K562 (cell line): ENCODE results near the gene TRMT10B. TPM values are rescaled to one million over a fixed set of nuclear protein-coding genes. Genes with fewer than 3 reads are reported as not detected.

Experiments
- C11orf30 ChIP-seq: fragments of 450-650 bp; IDR thresholded peaks from 2 replicates; pipeline ENCODE4 v1.6.1; 2016; ENCODE audit warnings: low read depth, mild to moderate bottlenecking
- DMBX1 ChIP-seq: fragments of 250-450 bp; sonication (Bioruptor Pico); IDR thresholded peaks from 2 replicates; pipeline ENCODE4 v1.8.0; 2022; ENCODE audit warnings: inconsistent platforms, mild to moderate bottlenecking, moderate library complexity, borderline replicate concordance
- EGR1 ChIP-seq: fragments of 450-650 bp; conservative IDR thresholded peaks from 2 replicates; pipeline ENCODE4 v1.6.1; 2017; ENCODE audit warnings: mild to moderate bottlenecking
- JUN ChIP-seq, 2 experiments: sonication (generic) in 1 of 2; formaldehyde crosslinking in 1 of 2; IDR thresholded peaks; 2 replicates each; pipeline versions ENCODE4 v1.6.1 to v1.8.0; 2012 to 2022; ENCODE audit warnings: borderline replicate concordance in 2 of 2, mild to moderate bottlenecking in 2 of 2, improper control_type of control experiment in 1 of 2, low read depth in 1 of 2, low read length in 1 of 2, missing genetic modification reagents in 1 of 2
- MTA2 ChIP-seq: fragments of 450-650 bp; IDR thresholded peaks from 2 replicates; pipeline ENCODE4 v1.6.1; 2016; ENCODE audit warnings: low read depth
- PPARD ChIP-seq: fragments of 250-450 bp; sonication (Bioruptor Pico); IDR thresholded peaks from 2 replicates; pipeline ENCODE4 v1.8.0; 2022; ENCODE audit warnings: inconsistent platforms, mild to moderate bottlenecking, moderate library complexity
- TCF7L2 ChIP-seq: fragments of 150-350 bp; IDR thresholded peaks from 2 replicates; pipeline ENCODE4 v1.6.1; 2016; ENCODE audit warnings: low read depth, mild to moderate bottlenecking, low read length, moderate library complexity
- THRAP3 ChIP-seq: fragments of 450-650 bp; IDR thresholded peaks from 2 replicates; pipeline ENCODE4 v1.6.1; 2016; ENCODE audit warnings: mild to moderate bottlenecking, inconsistent platforms, borderline replicate concordance
- ZNF263 ChIP-seq: sonication (generic); formaldehyde crosslinking; IDR thresholded peaks from 2 replicates; pipeline ENCODE4 v1.8.0; 2022; ENCODE audit warnings: mild to moderate bottlenecking, missing genetic modification reagents, borderline replicate concordance
- polyA plus RNA-seq, 8 experiments: library from polyadenylated mRNA; depleted of rRNA in 4 of 8; stranded (reverse) in 5 of 8; unstranded in 3 of 8; fragments of >200 nt; fragmentation: Nextera tagmentation in 2 of 8; fragmentation: Illumina TruSeq in 1 of 8; extraction: Ambion mirVana in 2 of 8; extraction: Trizol in 1 of 8; gene quantifications; 2 replicates each; pipeline versions ENCODE4 v1.2.1 to v1.2.3, GENCODE V29; 2011 to 2014; ENCODE audit warnings: inconsistent platforms in 1 of 8, missing spikeins in 1 of 8
- total RNA-seq, 7 experiments: library from RNA; depleted of rRNA in 6 of 7; stranded (reverse); fragments of >200 nt in 6 of 7; fragmentation: Illumina TruSeq in 2 of 7; extraction: Trizol in 2 of 7; gene quantifications; 2 replicates each; pipeline versions ENCODE4 v1.2.1 to v1.2.3, GENCODE V29; 2011 to 2021; ENCODE audit warnings: low replicate concordance in 1 of 7
- TF ChIP-seq, protein P1 (sequence below), 2 experiments: IDR thresholded peaks in 1 of 2; conservative IDR thresholded peaks in 1 of 2; 2 replicates each; pipeline ENCODE4 v1.6.1; 2016; ENCODE audit warnings: low read depth in 2 of 2, mild to moderate bottlenecking in 1 of 2, missing compliant biosample characterization in 1 of 2, missing genetic modification characterization in 1 of 2, moderate library complexity in 1 of 2
- TF ChIP-seq, protein P2 (sequence below): fragments of 200-800 bp; sonication (Bioruptor generic); IDR thresholded peaks from 2 replicates; pipeline ENCODE4 v1.6.1; 2016; ENCODE audit warnings: missing genetic modification characterization, missing compliant biosample characterization
- TF ChIP-seq, protein P3 (sequence below), 2 experiments: fragments of 450-650 bp; conservative IDR thresholded peaks; 2 replicates each; pipeline ENCODE4 v1.6.1; 2017; ENCODE audit warnings: mild to moderate bottlenecking in 2 of 2, moderate library complexity in 2 of 2
- TF ChIP-seq, protein P4 (sequence below): sonication (generic); formaldehyde crosslinking; IDR thresholded peaks from 2 replicates; pipeline ENCODE4 v1.8.1; 2022; ENCODE audit warnings: missing genetic modification reagents

The TRMT10B gene
- total and polyA plus RNA-seq, 9 of the 15 experiments (the other 6 are each of a cell fraction or from before 2014, with no cell fraction given), result 2.9 to 13.4 (median 7.0) TPM

DNA sequence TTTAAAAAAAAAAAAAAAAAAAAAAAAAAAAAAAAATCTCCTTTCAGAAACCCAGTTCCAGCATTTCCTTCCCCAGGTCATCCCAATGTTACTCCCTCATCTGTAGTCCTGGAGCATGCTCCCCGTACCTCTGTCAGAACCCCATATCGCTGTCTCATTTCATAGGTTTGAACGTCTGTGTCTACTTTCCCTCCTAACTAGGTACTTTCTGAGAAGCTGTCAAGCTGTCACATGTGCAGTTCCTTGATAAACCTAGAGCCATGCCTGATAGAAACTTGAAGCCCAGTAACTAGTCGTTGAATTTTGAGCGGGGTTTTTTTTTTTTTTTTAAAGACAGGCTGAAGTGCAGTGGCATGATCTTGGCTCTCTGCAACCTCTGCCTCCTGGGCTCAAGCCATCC is 15.7 kb downstream of the TRMT10B start (continued):
- TF ChIP-seq, protein P1, sequence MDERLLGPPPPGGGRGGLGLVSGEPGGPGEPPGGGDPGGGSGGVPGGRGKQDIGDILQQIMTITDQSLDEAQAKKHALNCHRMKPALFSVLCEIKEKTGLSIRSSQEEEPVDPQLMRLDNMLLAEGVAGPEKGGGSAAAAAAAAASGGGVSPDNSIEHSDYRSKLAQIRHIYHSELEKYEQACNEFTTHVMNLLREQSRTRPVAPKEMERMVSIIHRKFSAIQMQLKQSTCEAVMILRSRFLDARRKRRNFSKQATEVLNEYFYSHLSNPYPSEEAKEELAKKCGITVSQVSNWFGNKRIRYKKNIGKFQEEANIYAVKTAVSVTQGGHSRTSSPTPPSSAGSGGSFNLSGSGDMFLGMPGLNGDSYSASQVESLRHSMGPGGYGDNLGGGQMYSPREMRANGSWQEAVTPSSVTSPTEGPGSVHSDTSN (CRISPR knock-in tag; IDR thresholded peaks at IDR 0.05; ENCODE audit: low read depth), result no peak
- TF ChIP-seq, protein P1 (tag; conservative IDR thresholded peaks at IDR 0.05; ENCODE audit: low read depth), result peak; percentile 68
- TF ChIP-seq THRAP3, result no peak
- TF ChIP-seq TCF7L2, result no peak
- no peak for TF ChIP-seq JUN (IDR thresholded peaks at IDR 0.05; ENCODE audit: borderline replicate concordance, low read depth, low read length)
- TF ChIP-seq JUN (CRISPR knock-in tag; IDR thresholded peaks at IDR 0.05; ENCODE audit: borderline replicate concordance), result no peak
- peak; percentile 70; the same call in 1 of the 2 replicates for TF ChIP-seq DMBX1 (CRISPR knock-in tag)
- TF ChIP-seq, protein P2, sequence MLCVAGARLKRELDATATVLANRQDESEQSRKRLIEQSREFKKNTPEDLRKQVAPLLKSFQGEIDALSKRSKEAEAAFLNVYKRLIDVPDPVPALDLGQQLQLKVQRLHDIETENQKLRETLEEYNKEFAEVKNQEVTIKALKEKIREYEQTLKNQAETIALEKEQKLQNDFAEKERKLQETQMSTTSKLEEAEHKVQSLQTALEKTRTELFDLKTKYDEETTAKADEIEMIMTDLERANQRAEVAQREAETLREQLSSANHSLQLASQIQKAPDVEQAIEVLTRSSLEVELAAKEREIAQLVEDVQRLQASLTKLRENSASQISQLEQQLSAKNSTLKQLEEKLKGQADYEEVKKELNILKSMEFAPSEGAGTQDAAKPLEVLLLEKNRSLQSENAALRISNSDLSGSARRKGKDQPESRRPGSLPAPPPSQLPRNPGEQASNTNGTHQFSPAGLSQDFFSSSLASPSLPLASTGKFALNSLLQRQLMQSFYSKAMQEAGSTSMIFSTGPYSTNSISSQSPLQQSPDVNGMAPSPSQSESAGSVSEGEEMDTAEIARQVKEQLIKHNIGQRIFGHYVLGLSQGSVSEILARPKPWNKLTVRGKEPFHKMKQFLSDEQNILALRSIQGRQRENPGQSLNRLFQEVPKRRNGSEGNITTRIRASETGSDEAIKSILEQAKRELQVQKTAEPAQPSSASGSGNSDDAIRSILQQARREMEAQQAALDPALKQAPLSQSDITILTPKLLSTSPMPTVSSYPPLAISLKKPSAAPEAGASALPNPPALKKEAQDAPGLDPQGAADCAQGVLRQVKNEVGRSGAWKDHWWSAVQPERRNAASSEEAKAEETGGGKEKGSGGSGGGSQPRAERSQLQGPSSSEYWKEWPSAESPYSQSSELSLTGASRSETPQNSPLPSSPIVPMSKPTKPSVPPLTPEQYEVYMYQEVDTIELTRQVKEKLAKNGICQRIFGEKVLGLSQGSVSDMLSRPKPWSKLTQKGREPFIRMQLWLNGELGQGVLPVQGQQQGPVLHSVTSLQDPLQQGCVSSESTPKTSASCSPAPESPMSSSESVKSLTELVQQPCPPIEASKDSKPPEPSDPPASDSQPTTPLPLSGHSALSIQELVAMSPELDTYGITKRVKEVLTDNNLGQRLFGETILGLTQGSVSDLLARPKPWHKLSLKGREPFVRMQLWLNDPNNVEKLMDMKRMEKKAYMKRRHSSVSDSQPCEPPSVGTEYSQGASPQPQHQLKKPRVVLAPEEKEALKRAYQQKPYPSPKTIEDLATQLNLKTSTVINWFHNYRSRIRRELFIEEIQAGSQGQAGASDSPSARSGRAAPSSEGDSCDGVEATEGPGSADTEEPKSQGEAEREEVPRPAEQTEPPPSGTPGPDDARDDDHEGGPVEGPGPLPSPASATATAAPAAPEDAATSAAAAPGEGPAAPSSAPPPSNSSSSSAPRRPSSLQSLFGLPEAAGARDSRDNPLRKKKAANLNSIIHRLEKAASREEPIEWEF (CRISPR knock-in tag), result no peak
- TF ChIP-seq, protein P3, sequence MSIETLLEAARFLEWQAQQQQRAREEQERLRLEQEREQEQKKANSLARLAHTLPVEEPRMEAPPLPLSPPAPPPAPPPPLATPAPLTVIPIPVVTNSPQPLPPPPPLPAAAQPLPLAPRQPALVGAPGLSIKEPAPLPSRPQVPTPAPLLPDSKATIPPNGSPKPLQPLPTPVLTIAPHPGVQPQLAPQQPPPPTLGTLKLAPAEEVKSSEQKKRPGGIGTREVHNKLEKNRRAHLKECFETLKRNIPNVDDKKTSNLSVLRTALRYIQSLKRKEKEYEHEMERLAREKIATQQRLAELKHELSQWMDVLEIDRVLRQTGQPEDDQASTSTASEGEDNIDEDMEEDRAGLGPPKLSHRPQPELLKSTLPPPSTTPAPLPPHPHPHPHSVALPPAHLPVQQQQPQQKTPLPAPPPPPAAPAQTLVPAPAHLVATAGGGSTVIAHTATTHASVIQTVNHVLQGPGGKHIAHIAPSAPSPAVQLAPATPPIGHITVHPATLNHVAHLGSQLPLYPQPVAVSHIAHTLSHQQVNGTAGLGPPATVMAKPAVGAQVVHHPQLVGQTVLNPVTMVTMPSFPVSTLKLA (conservative IDR thresholded peaks at IDR 0.05), result peak; percentile 62 to 83
- TF ChIP-seq C11orf30, result peak; percentile 39; the same call in 1 of the 2 replicates
- TF ChIP-seq, protein P4, sequence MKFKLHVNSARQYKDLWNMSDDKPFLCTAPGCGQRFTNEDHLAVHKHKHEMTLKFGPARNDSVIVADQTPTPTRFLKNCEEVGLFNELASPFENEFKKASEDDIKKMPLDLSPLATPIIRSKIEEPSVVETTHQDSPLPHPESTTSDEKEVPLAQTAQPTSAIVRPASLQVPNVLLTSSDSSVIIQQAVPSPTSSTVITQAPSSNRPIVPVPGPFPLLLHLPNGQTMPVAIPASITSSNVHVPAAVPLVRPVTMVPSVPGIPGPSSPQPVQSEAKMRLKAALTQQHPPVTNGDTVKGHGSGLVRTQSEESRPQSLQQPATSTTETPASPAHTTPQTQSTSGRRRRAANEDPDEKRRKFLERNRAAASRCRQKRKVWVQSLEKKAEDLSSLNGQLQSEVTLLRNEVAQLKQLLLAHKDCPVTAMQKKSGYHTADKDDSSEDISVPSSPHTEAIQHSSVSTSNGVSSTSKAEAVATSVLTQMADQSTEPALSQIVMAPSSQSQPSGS (CRISPR knock-in tag), result no peak
- TF ChIP-seq PPARD (CRISPR knock-in tag), result no peak
- no peak for TF ChIP-seq EGR1
- TF ChIP-seq MTA2, result peak; percentile 62; the same call in 1 of the 2 replicates
- TF ChIP-seq ZNF263 (CRISPR knock-in tag), result no peak
